SK-N-SH treated with all-trans-retinoic acid at 6 μM for 48 hours (cell line): ENCODE results near the gene ZBTB7C.

Experiments used
- ARNTL ChIP-seq: fragments of 450-650 bp; formaldehyde crosslinking; IDR thresholded peaks from 2 replicates; pipeline ENCODE4 v1.5.0; 2020; ENCODE audit warnings: low read depth, mild to moderate bottlenecking, moderate library complexity, borderline replicate concordance
- PPARA ChIP-seq: fragments of 250-450 bp; sonication (Bioruptor Pico); IDR thresholded peaks from 2 replicates; pipeline ENCODE4 v1.5.0; 2020; ENCODE audit warnings: mild to moderate bottlenecking, borderline replicate concordance
- RARB ChIP-seq: fragments of 250-450 bp; sonication (Bioruptor Pico); IDR thresholded peaks from 2 replicates; pipeline ENCODE4 v1.8.0; 2021; ENCODE audit warnings: mild to moderate bottlenecking, moderate library complexity
- TOX ChIP-seq: fragments of 250-450 bp; sonication (Bioruptor Pico); IDR thresholded peaks from 2 replicates; pipeline ENCODE4 v1.8.0; 2021; ENCODE audit warnings: mild to moderate bottlenecking, moderate library complexity, borderline replicate concordance
- ZC3H10 ChIP-seq: fragments of 250-450 bp; sonication (Bioruptor Pico); IDR thresholded peaks from 2 replicates; pipeline ENCODE4 v1.5.1; 2021; ENCODE audit warnings: mild to moderate bottlenecking, moderate library complexity
- ZFP3 ChIP-seq: fragments of 250-450 bp; sonication (Bioruptor Pico); IDR thresholded peaks from 2 replicates; pipeline ENCODE4 v1.5.0; 2020; ENCODE audit warnings: mild to moderate bottlenecking, moderate library complexity
- ZFP30 ChIP-seq: fragments of 450-650 bp; formaldehyde crosslinking; IDR thresholded peaks from 2 replicates; pipeline ENCODE4 v1.5.0; 2022; ENCODE audit warnings: mild to moderate bottlenecking, moderate library complexity
- ZNF565 ChIP-seq: fragments of 450-650 bp; formaldehyde crosslinking; conservative IDR thresholded peaks from 2 replicates; pipeline ENCODE4 v1.5.0; 2020; ENCODE audit warnings: low read depth, mild to moderate bottlenecking, moderate library complexity
- ZNF8 ChIP-seq: fragments of 450-650 bp; formaldehyde crosslinking; IDR thresholded peaks from 2 replicates; pipeline ENCODE4 v1.5.0; 2020; ENCODE audit warnings: mild to moderate bottlenecking, moderate library complexity
- TF ChIP-seq, protein P1 (sequence below): fragments of 250-450 bp; sonication (Bioruptor Pico); IDR thresholded peaks from 2 replicates; pipeline ENCODE4 v1.8.0; 2020; ENCODE audit warnings: mild to moderate bottlenecking, moderate library complexity, borderline replicate concordance
- TF ChIP-seq, protein P2 (sequence below): fragments of 250-450 bp; sonication (Bioruptor Pico); IDR thresholded peaks from 2 replicates; pipeline ENCODE4 v1.5.1; 2020; ENCODE audit warnings: low read depth, mild to moderate bottlenecking, moderate library complexity
- TF ChIP-seq, protein P3 (sequence below): fragments of 250-450 bp; sonication (Bioruptor Pico); IDR thresholded peaks from 2 replicates; pipeline ENCODE4 v1.5.1; 2021; ENCODE audit warnings: mild to moderate bottlenecking, moderate library complexity
- TF ChIP-seq, protein P4 (sequence below): fragments of 250-450 bp; sonication (Bioruptor Pico); IDR thresholded peaks from 2 replicates; pipeline ENCODE4 v1.8.0; 2021; ENCODE audit warnings: low read depth, mild to moderate bottlenecking, moderate library complexity, borderline replicate concordance
- TF ChIP-seq, protein P5 (sequence below): fragments of 250-450 bp; sonication (Bioruptor Pico); IDR thresholded peaks from 2 replicates; pipeline ENCODE4 v1.5.0; 2020; ENCODE audit warnings: mild to moderate bottlenecking, moderate library complexity

DNA sequence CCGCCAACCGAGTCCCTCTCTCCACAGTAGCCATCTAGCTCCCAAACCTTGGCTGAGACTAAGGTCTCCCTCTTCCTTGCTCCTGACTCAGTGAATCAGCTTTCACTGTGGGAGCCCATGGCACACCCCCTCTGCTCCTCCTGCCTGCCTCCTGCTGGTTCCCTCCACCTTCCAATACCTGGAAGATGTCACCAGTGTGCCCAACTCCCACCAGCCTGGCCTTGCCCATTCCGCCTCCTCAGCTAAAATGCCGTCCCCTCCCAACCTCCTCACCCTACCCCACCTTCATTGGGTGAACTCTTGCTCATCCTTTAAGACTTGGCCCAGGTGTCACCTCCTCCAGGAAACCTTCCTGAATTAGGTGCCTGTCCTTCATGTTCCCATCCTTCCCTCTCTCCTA, 348.8 kb downstream of the ZBTB7C start:
- no peak for TF ChIP-seq ARNTL (CRISPR knock-in tag)
- TF ChIP-seq RARB (CRISPR knock-in tag): no peak
- TF ChIP-seq ZFP30 (CRISPR knock-in tag): no peak
- TF ChIP-seq, protein P1, sequence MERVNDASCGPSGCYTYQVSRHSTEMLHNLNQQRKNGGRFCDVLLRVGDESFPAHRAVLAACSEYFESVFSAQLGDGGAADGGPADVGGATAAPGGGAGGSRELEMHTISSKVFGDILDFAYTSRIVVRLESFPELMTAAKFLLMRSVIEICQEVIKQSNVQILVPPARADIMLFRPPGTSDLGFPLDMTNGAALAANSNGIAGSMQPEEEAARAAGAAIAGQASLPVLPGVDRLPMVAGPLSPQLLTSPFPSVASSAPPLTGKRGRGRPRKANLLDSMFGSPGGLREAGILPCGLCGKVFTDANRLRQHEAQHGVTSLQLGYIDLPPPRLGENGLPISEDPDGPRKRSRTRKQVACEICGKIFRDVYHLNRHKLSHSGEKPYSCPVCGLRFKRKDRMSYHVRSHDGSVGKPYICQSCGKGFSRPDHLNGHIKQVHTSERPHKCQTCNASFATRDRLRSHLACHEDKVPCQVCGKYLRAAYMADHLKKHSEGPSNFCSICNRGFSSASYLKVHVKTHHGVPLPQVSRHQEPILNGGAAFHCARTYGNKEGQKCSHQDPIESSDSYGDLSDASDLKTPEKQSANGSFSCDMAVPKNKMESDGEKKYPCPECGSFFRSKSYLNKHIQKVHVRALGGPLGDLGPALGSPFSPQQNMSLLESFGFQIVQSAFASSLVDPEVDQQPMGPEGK (CRISPR knock-in tag): no peak
- TF ChIP-seq, protein P2, sequence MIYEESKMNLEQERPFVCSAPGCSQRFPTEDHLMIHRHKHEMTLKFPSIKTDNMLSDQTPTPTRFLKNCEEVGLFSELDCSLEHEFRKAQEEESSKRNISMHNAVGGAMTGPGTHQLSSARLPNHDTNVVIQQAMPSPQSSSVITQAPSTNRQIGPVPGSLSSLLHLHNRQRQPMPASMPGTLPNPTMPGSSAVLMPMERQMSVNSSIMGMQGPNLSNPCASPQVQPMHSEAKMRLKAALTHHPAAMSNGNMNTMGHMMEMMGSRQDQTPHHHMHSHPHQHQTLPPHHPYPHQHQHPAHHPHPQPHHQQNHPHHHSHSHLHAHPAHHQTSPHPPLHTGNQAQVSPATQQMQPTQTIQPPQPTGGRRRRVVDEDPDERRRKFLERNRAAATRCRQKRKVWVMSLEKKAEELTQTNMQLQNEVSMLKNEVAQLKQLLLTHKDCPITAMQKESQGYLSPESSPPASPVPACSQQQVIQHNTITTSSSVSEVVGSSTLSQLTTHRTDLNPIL (CRISPR knock-in tag): no peak
- TF ChIP-seq, protein P3, sequence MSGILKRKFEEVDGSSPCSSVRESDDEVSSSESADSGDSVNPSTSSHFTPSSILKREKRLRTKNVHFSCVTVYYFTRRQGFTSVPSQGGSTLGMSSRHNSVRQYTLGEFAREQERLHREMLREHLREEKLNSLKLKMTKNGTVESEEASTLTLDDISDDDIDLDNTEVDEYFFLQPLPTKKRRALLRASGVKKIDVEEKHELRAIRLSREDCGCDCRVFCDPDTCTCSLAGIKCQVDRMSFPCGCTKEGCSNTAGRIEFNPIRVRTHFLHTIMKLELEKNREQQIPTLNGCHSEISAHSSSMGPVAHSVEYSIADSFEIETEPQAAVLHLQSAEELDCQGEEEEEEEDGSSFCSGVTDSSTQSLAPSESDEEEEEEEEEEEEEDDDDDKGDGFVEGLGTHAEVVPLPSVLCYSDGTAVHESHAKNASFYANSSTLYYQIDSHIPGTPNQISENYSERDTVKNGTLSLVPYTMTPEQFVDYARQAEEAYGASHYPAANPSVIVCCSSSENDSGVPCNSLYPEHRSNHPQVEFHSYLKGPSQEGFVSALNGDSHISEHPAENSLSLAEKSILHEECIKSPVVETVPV (CRISPR knock-in tag): no peak
- TF ChIP-seq, protein P4, sequence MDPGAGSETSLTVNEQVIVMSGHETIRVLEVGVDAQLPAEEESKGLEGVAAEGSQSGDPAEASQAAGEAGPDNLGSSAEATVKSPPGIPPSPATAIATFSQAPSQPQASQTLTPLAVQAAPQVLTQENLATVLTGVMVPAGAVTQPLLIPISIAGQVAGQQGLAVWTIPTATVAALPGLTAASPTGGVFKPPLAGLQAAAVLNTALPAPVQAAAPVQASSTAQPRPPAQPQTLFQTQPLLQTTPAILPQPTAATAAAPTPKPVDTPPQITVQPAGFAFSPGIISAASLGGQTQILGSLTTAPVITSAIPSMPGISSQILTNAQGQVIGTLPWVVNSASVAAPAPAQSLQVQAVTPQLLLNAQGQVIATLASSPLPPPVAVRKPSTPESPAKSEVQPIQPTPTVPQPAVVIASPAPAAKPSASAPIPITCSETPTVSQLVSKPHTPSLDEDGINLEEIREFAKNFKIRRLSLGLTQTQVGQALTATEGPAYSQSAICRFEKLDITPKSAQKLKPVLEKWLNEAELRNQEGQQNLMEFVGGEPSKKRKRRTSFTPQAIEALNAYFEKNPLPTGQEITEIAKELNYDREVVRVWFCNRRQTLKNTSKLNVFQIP (CRISPR knock-in tag): no peak
- no peak for TF ChIP-seq PPARA (CRISPR knock-in tag)
- TF ChIP-seq TOX (CRISPR knock-in tag): no peak
- TF ChIP-seq ZNF565 (CRISPR knock-in tag): no peak
- no peak for TF ChIP-seq ZFP3 (CRISPR knock-in tag)
- TF ChIP-seq ZNF8: no peak
- TF ChIP-seq, protein P5, sequence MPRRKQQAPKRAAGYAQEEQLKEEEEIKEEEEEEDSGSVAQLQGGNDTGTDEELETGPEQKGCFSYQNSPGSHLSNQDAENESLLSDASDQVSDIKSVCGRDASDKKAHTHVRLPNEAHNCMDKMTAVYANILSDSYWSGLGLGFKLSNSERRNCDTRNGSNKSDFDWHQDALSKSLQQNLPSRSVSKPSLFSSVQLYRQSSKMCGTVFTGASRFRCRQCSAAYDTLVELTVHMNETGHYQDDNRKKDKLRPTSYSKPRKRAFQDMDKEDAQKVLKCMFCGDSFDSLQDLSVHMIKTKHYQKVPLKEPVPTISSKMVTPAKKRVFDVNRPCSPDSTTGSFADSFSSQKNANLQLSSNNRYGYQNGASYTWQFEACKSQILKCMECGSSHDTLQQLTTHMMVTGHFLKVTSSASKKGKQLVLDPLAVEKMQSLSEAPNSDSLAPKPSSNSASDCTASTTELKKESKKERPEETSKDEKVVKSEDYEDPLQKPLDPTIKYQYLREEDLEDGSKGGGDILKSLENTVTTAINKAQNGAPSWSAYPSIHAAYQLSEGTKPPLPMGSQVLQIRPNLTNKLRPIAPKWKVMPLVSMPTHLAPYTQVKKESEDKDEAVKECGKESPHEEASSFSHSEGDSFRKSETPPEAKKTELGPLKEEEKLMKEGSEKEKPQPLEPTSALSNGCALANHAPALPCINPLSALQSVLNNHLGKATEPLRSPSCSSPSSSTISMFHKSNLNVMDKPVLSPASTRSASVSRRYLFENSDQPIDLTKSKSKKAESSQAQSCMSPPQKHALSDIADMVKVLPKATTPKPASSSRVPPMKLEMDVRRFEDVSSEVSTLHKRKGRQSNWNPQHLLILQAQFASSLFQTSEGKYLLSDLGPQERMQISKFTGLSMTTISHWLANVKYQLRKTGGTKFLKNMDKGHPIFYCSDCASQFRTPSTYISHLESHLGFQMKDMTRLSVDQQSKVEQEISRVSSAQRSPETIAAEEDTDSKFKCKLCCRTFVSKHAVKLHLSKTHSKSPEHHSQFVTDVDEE (CRISPR knock-in tag): no peak
- TF ChIP-seq ZC3H10 (CRISPR knock-in tag): no peak
